ENCODE measurements around the gene CHD1L.
"Not testable (repeated sequence)": the region's sequence is repeated elsewhere in the genome, so short reads cannot be mapped to it uniquely, and the experiment has no call there.

GRCh38 chr1:147233903-147234302, 8.6 kb upstream of the CHD1L start:
- TF ChIP-seq EZH2 (IDR thresholded peaks at IDR 0.05; ENCODE audit: low read length); CTCF (optimal IDR thresholded peaks at IDR 0.05 in 1 of 3, IDR thresholded peaks at IDR 0.05 in 1 of 3, conservative IDR thresholded peaks at IDR 0.05 in 1 of 3; ENCODE audit: extremely low read depth in 1 of 3, insufficient read depth in 2 of 3, low read length in 3 of 3): not testable (repeated sequence)
